WERI-Rb-1 (cell line): ENCODE data around the gene RAB42.

Source experiments
- DNase-seq: peaks from one replicate; pipeline ENCODE4 v3.0.0-alpha.2; 2020
- H3K27ac ChIP-seq: fragments of 250-450 bp; sonication (Bioruptor Pico); 2 replicates; pipeline ENCODE4 v1.5.1; 2020; ENCODE audit warnings: mild to moderate bottlenecking, moderate library complexity
- H3K27me3 ChIP-seq: fragments of 250-450 bp; sonication (Bioruptor Pico); 2 replicates; pipeline ENCODE4 v1.5.1; 2021; ENCODE audit warnings: mild to moderate bottlenecking, low read depth, moderate library complexity; ENCODE audit not compliant: insufficient read depth, severe bottlenecking
- H3K36me3 ChIP-seq: fragments of 250-450 bp; sonication (Bioruptor Pico); 2 replicates; pipeline ENCODE4 v1.5.1; 2020; ENCODE audit warnings: mild to moderate bottlenecking, moderate library complexity
- H3K4me3 ChIP-seq: 2 replicates; pipeline ENCODE4 v1.5.1; 2011; ENCODE audit warnings: low read depth, mild to moderate bottlenecking, control low read depth, low read length
- H3K9me3 ChIP-seq: fragments of 250-450 bp; sonication (Bioruptor Pico); 2 replicates; pipeline ENCODE4 v1.5.1; 2021; ENCODE audit warnings: mild to moderate bottlenecking, moderate library complexity; ENCODE audit not compliant: severe bottlenecking
- CTCF ChIP-seq: IDR thresholded peaks from 2 replicates; pipeline ENCODE4 v1.5.1; 2011; ENCODE audit warnings: low read depth, mild to moderate bottlenecking, control low read depth, inconsistent platforms, low read length

Gene RAB42

GRCh38 chr1:28642847-28643635 is 51.0 kb downstream of the RAB42 start, which contains the start of gene TAF12:
TAF12 (minus strand) TSS chr1:28643067; CDS start chr1:28622081, 20,986 bp downstream.
- Histone ChIP-seq H3K4me3 (peak within 1 kb of the TSS; percentile 74), H3K9me3 (no peaks in the 10 kb centered on the region), H3K27ac (peak within 1 kb of the TSS; percentile 93), H3K27me3 (no peaks in the 10 kb centered on the region), H3K36me3 (no peaks in the 10 kb centered on the region)
- DNase-seq, result peak; percentile 92
- TF ChIP-seq CTCF, result peak; percentile 55

GRCh38 chr1:28644494-28644893 is 52.4 kb downstream of the RAB42 start:
- peaks cover 3% of the 10 kb centered on the region for H3K27me3 ChIP-seq
- H3K4me3 ChIP-seq, result peak overlapping the region; percentile 74
- peak overlapping the region; percentile 93 for H3K27ac ChIP-seq
- no peaks in the 10 kb centered on the region for H3K9me3 ChIP-seq
- DNase-seq, result no peak
- no peak for TF ChIP-seq CTCF
- no peaks in the 10 kb centered on the region; the same call in 1 of the 2 replicates for H3K36me3 ChIP-seq
